ENCODE data around the gene PTPN14.
A peak's percentile ranks its signal among the peaks of the same experiment; 100 is the strongest.

The PTPN14 gene

DNA sequence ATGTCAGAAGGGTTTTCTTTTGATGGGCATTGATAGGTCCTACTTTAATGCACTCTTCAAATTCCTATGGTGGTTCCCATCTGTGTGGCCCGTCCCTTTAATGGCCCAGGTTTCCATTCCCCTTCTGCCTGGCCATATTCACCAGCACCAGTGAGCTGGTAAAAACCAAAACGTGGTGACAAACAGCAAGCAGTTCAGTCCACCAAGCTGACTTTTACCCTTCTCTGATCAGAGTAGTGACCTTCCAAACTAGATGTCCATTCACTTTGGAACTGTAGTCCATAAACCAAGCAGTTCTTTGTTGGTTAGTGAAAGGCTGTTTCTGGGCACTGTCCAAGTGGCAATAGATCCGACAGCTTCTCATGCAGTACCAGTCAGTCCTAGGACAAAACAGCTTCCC is 209.9 kb downstream of the PTPN14 start:
- DNase-seq (ENCODE audit: low read depth in 4 of 4, low spot score in 1 of 4): no peak

DNA sequence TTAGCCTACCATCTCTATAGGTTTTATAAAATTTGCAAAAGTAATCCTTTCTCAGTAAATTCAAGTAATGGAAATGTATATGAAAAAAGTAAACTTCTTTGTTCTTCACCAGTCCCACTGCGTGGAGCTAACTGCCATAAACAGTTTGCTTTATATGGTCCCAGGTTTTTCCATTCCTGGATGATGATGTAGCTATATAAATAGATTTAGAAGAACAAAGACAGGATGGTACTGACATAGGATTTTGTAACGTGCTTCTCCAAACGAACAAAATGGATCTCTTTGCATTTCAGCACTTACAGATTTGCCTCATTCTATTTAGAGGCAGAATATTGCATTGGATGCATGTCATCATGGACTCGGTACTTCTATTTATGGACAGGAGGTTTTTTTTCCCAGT is 213.2 kb downstream of the PTPN14 start:
- DNase-seq (ENCODE audit: low read depth in 4 of 4, low spot score in 1 of 4): no peak

DNA sequence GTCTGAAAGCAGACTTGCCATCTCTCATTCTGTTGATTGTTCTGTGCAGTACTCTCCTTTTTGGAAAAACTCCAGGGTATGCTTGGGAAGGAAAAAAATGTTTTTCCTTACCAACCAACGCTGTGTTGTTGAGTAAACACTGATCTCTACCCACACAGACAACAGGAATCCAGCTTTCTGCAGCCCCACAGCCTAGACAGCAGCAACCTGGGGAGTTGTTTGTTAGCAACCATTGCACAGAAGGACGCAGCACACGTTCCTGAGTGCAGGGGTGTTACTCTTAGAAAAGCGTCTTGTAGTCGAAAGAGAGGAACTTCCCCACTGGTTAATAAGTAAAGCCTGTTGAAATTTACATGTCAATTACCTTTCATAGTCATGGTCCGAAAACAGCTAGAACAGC is 213.9 kb downstream of the PTPN14 start:
- no peak for DNase-seq (ENCODE audit: low read depth in 4 of 4, low spot score in 1 of 4)

DNA sequence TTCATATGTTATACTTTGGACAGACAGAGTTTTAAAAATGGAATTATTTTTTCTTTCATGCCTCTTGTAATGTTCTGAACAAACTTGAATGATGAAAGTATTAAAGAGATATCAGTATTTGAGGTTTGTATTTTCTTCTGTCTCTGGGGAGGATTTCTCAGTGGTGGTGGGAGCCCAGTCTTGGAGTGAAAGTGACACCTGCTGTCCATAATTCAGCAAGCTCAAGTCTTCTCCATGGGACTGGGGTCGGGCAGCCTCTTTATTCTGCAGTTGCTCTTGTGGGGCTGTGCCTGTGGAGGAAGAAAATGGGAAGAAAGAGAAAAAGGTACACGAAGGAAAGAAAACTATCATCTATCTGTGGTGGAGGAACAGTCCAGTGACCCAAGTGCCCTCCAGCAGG is 214.4 kb downstream of the PTPN14 start:
- DNase-seq (ENCODE audit: low read depth in 4 of 4, low spot score in 1 of 4): no peak

- no peak for DNase-seq (ENCODE audit: low read depth in 4 of 4, low spot score in 1 of 4)
Measured at GRCh38 chr1:214335567-214335966, 215.8 kb downstream of the PTPN14 start.

DNA sequence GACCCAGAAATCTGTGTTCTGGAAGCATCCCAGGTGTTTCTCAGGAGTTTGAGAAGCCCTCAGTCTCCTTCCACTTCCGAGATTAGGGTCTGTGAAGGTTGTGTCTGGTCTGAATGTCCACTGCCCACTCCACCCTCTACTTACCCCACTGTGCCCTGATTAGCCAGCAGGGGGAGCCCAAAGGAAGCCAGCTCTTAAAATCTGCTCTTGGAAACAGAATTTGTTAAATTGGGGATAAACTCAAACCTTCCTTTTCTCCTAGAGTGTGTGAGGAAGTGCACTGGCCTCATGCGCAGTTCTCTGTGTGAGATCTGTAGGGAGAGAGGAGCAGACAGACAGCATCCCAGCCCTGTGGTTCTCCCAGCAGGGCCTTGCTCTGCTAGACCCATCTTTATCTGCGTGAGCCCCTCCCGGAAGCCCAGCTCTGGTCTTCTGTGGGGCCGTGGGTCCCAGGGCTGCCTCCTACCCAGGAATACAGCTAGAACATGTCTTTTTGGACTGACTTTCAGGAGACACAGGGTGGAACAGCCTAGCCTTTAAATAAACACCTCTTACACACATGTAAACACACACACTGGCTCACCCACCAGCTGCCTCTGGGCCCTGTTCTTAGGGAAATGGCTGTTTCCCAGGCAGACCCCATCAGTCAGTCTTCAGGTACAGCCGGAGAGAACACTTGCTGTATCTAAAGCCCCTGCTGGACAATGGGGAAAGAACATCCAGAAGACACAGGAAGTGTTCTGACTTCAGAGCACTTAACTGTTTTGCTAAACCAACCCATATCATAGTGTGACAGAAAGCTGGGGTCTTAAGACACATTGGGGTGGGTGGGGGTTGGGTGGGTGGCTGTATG is 218.2 kb downstream of the PTPN14 start:
- peak in 3 of 4 experiments; percentile 6 to 11 (median 8) for DNase-seq (ENCODE audit: low read depth in 4 of 4, low spot score in 1 of 4)

DNA sequence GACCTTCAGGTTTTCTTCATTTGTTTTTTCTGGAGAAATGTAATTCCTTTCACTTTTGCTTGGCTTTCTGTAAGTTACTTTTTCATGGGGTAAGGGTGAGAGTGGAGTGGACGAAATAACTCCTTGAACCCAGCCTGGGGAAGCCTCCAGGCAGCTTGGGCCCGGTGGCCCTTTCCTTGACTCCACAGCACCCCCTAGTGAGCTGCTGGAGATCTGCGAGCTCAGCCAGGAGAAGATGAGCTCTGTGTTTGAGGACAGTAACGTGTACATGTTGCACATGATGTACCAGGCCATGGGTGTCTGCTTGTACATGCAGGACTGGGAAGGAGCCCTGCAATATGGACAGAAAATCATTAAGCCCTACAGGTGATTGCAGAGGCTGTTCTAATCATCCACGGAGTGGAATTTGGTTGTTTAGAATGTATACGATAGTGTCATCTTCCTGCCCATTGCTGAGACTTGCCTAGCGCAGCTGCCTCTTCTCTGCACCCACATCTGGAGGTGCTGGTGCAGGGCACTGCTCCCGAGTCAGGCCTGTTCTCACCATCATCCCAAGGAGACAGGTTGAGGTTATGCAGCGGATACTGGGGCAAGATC is 219.5 kb downstream of the PTPN14 start:
- DNase-seq (ENCODE audit: low read depth in 4 of 4, low spot score in 1 of 4): peak; percentile 21 to 58 (median 32)

DNA sequence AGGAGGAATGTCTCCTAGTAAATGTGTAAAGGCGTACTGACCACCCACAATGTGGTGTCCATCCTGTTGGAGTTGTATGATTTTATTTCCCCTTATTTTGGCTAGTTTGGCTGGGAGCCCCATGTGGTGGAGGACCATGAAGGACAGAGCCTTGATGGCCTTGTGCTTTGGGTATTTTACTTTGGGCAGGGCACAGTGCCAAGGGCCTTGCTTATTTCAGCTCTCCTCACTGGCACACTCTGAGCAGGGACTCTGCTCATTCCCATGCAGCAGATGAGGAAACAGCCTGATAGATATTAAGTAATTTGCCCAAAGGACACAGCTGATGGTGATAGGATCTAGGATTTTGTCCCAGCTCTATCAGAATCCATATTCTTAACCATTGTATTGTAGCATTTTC is 220.2 kb downstream of the PTPN14 start:
- no peak for DNase-seq (ENCODE audit: low read depth in 4 of 4, low spot score in 1 of 4)

GRCh38 chr1:214330715-214331114 is 220.7 kb downstream of the PTPN14 start:
- no peak for DNase-seq (ENCODE audit: low read depth in 4 of 4, low spot score in 1 of 4)

GRCh38 chr1:214330222-214330621 is 221.2 kb downstream of the PTPN14 start:
- DNase-seq (ENCODE audit: low read depth in 4 of 4, low spot score in 1 of 4): no peak

DNA sequence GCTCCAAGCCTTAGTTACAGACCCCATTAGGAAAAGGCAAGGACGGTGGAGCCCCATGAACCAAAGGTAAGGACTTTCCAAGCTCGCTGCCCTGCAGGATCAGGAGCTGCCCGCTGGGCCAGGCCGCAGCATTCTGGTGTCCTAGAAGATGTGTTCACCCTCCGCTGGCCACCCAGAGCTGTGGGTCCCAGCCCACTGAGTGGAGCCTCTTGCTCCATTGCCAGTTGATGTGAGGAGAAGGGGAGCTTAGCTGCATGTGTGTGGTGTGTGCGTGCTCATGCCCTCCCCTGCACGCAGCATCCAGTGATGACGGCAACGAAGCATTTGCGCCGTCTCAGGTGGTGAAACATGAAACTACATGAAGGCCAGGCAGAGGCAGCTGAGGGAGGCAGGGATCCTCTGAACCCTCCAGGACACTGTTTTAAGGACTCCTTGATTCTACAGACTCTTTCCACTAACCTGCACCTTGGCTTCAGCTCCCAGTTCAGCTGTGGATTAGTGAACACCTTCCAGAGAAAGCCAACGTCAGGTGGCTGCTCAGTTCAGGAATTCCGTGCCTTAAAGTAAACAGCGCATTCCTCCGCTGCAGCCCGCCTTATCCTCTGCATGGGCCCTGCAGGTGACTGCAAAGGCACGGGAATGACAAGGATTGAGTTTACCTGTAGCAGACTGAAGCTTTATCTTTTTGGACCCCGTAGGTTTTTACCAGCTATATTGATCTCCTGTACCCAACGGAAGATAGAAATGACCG is 221.8 kb downstream of the PTPN14 start:
- DNase-seq (ENCODE audit: low read depth in 4 of 4, low spot score in 1 of 4): no peak

DNA sequence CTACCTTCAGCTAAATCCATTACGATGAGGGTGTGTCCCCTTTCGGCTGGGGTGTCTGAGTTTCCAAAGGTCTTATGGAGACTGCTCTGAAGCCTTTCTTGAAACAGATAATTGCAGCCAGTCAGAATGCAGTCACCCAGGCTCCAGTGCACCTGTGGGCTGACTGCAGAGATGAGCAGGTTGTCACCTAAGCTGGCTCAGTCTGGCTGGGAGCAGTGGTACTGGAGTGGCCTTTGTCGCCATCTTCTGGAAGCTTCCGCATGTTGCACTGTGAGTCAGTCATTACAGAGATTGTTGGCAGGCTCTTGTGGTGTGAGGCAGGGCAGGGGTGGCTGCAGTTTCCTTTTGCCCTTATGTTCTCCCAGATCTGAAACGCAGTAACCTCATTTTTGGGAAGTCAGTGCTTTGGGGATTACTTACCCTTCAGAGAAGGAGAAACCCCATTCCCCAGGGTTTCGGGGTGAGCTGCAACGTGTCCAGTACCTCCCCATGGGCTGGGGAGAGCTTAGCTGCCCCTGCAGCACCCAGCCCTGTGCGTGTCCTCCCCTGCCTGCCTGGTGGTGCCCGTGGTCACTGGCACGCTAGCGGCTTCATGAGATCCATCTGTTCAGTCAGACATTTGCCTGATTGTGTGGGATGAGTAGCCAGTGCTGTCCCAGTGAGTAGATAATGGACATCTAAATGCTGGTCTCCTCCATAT is 222.5 kb downstream of the PTPN14 start:
- DNase-seq (ENCODE audit: low read depth in 4 of 4, low spot score in 1 of 4): peak; percentile 47 to 61 (median 56)

GRCh38 chr1:214327514-214327913 is 223.9 kb downstream of the PTPN14 start:
- no peak for DNase-seq (ENCODE audit: low read depth in 4 of 4, low spot score in 1 of 4)

- no peak for DNase-seq (ENCODE audit: low read depth in 4 of 4, low spot score in 1 of 4)
Measured at GRCh38 chr1:214326406-214326805, 225.0 kb downstream of the PTPN14 start.

- DNase-seq (ENCODE audit: low read depth in 4 of 4, low spot score in 1 of 4): no peak
Measured at GRCh38 chr1:214324896-214325800, 226.3 kb downstream of the PTPN14 start.

GRCh38 chr1:214321705-214322453 is 229.5 kb downstream of the PTPN14 start:
- DNase-seq (ENCODE audit: low read depth in 4 of 4, low spot score in 1 of 4): no peak

- no peak for DNase-seq (ENCODE audit: low read depth in 4 of 4, low spot score in 1 of 4)
Measured at GRCh38 chr1:214319938-214320337, 231.5 kb downstream of the PTPN14 start.

- no peak for DNase-seq (ENCODE audit: low read depth in 4 of 4, low spot score in 1 of 4)
Measured at GRCh38 chr1:214318956-214319736, 232.3 kb downstream of the PTPN14 start.

DNA sequence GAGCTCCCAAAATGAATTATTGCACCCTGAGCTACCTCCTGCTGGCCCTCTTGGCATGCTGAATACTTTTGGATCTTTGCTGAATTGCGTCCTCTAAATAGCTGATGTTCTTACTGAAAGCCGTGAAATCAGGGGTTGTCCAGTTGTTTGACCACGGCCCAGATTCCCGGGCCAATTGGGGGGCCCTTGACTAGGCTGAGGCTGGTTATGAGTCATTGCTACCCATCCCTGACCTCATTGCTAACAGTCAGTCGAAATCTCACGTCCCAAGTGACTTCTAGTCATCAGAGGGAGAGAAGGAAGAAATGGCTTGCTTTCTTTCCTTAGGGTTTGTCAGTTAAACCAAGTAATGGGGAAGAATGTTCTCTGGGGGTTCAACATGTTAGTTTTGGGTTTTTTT is 233.0 kb downstream of the PTPN14 start:
- no peak for DNase-seq (ENCODE audit: low read depth in 4 of 4, low spot score in 1 of 4)

Data from stimulated activated CD4-positive, alpha-beta T cell treated with anti-CD3 and anti-CD28 coated beads, Interleukin-1b, Interleukin-23, amount 100 ng/mL, for 24 hours (primary cell).